Kasumi-1 (cell line): ENCODE results near the gene KLHL18.
"Not testable (repeated sequence)": the region's sequence is repeated elsewhere in the genome, so short reads cannot be mapped to it uniquely, and the experiment has no call there.

Experiments used
- DNase-seq, 2 experiments: peaks; one replicate each; lab custom pipeline; 2025; lab: John Stamatoyannopoulos, UW

KLHL18 gene

GRCh38 chr3:47314056-47314764, 31.5 kb downstream of the KLHL18 start:
- no peak for DNase-seq

GRCh38 chr3:47315069-47315647, 32.4 kb downstream of the KLHL18 start:
- peak in 1 of 2 experiments; percentile 2 for DNase-seq

DNA sequence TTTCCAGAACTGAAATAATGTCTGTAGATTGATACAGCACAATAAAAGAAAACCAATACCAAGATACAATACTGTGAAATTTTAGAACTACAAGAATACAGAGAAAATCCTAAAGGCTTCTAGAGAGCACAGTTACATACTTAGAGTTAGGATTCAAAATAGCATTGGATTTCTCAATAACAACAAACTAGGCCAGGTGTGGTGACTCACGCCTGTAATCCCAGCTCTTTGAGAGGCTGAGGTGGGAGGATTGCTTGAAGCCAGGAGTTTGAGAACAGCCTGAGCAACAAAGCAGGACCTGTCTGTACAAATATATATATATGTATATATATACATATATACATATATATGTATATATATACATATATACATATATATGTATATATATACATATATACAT, 33.4 kb downstream of the KLHL18 start:
- not testable (repeated sequence) for DNase-seq

GRCh38 chr3:47318916-47319315, 36.2 kb downstream of the KLHL18 start:
- no peak for DNase-seq

- no peak for DNase-seq
These were observed 37.2 kb downstream of the KLHL18 start for GRCh38 chr3:47319956-47320355.

- no peak for DNase-seq
These were observed 40.9 kb downstream of the KLHL18 start for GRCh38 chr3:47323431-47324277.

- peak; percentile 68 to 76 for DNase-seq
These were observed 41.6 kb downstream of the KLHL18 start for GRCh38 chr3:47324278-47324865.

DNA sequence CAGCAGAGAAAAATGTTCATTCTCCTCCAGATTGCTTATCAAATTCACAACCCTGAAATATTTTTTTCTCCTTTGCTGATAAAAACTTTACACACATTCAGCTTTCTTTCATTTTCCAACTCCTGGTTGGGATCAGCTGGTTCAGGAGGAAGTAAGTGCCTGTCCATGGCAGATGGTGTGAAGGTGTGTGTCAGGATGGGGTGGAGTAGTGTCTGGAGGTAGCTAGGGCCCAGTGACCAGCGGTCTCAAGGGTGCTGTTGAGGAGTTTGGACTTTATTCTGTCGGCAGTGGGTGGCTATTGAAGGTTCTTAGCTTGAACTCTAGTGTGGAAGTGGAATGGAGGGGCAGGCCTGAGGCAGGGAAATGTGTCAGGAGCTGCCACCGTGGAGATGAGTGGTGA, 51.2 kb downstream of the KLHL18 start:
- no peak for DNase-seq

- DNase-seq = no peak
These were observed 54.9 kb downstream of the KLHL18 start for GRCh38 chr3:47337656-47338055.

DNA sequence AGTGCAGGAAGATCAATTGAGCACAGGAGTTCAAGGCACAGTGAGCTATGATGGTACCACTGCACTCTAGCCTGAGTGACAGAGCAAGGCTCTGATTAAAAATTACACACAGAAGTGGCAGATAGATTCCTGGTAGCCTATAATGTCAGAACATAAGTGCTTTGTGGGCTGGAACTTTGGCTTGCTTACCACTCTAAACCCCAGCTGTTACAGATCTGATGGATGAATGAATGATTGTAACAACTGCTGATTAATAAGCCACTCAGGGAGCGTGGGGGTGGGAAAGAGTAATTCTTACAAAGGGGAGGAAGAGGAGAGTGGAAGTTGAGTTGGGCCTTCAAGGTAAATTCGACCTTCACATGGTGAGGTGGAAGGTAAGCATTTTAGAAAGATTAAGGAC, 57.2 kb downstream of the KLHL18 start:
- no peak for DNase-seq

DNA sequence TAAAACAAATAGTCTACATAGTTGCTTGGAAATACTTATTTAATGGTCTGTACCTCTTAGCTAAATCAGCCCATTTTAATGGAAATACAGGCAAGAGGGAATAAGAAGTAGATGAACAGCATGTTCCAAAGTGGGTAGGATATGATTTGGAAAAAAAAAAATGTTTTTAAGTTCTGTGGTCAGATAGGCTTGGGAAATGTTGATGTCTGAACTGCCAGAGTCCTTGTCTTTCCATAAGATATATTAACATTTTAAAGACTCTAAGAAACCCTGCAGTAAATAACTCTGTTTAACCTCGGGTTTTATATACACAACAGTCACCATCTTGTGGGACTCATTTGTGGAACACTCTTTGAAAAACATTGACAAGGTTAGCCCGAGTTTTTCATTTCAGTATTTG, 58.1 kb downstream of the KLHL18 start:
- no peak for DNase-seq

- no peak for DNase-seq
These were observed 59.4 kb downstream of the KLHL18 start for GRCh38 chr3:47342151-47342550.

GRCh38 chr3:47342812-47343211, 60.1 kb downstream of the KLHL18 start:
- DNase-seq = no peak

DNA sequence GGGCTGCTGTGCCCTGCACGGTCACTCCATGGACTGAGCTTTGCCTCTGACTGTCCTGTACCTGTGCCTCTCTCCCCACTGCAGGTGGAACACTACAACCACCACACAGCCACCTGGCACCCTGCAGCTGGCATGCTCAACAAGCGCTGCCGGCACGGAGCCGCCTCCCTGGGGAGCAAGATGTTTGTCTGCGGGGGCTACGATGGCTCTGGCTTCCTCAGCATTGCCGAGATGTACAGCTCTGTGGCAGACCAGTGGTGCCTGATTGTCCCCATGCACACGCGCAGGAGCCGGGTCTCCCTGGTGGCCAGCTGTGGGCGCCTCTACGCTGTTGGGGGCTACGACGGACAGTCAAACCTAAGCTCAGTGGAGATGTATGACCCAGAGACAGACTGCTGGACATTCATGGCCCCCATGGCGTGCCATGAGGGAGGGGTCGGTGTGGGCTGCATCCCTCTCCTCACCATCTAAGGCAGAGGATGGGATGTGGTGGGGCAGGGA, 60.8 kb downstream of the KLHL18 start:
- DNase-seq = no peak

DNA sequence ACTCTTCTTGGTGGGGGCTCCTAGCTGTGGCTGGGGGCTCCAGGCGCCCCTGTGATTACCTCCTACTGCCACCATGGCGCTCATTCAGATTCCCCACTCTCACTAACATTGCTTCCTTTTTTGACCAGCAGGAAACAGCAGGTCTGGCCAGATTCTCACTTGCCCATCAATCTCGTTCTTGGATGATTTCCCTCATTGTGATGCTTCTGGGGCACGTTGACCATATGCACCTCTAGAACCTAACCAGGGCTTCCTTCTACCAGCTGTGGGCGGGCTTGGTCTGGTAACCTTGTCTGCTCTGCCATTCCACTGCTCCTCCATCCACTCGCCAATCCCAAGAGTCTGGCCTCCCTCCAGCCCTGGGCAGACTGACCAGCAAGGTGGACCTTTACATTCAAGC, 62.2 kb downstream of the KLHL18 start:
- DNase-seq = no peak

- peak; percentile 74 to 75 for DNase-seq
These were observed 64.6 kb downstream of the KLHL18 start for GRCh38 chr3:47347217-47347801.

DNA sequence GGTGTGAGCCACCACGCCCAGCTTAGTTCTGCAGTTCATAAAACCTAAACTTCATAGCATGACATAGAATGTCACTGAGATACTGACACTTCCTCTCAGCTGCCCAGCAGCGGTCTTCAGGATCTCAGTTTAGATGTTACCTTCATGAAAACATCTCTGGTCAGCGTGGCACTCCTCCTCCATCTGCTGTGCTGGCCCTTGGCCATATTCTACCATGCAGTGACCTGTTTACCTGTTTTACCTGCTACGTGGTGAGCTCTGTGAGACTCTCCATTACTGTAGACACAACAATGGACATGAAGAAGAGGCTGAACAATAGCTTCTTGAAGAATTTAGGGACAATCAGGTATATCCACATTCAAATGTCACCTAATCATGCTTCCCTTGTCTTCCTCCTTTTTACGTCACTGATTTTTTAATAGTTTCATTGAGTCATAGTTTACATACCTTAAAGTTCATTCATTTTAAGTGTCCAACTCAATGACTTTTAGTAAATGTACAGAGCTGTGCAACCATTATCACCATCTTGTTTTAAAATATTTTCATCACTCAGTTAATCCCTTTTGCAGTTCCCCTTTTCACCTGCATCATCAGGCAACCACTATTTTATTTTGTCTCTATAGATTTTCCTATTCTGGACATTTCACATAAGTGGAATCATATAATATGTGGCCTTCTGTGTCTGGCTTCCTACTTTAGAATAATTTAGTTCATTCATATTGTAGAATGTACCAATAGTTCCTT, 65.8 kb downstream of the KLHL18 start:
- DNase-seq = no peak

DNA sequence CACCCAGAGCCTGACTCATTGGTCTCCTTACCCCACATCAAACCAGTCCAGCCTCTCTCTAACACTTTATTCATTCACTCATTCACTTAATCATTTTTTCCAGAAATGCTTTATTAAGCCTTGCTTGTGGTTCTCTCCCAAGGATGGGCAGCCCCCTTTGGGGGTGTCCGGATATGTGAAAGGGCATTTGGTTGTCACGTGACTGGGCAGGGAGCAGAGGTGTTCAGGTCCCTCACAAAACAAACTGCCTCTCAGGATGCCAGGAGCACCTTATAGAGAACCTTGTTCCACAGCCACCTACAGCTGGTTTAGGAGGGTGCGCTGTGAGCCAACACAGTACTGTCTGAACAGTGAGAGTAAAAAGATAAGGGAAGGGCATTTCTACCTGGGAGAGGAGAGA, 72.3 kb downstream of the KLHL18 start:
- DNase-seq = no peak

GRCh38 chr3:47356201-47356600, 73.5 kb downstream of the KLHL18 start:
- DNase-seq = no peak

GRCh38 chr3:47359323-47359722, 76.6 kb downstream of the KLHL18 start:
- DNase-seq = no peak

DNA sequence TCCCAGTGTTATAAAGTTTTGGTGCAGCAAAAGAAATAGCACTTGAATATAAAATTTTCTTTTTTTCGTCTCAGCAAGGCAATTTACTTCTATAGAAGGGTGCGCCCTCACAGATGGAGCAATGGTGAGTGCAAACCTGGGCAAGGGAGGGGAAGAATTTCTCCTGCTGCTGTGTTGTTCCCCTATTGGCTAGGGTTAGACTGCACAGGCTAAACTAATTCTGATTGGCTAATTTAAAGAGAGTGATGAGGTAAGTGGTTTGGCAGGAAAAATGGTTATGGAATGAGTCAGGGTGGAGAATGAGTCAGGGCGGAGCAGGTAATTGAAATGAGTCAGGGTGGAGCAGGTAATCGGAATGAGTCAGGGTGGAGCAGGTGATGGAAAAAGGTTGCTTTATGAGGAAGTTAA, 77.4 kb downstream of the KLHL18 start:
- not testable (repeated sequence) for DNase-seq
